HepG2 (cell line): ENCODE measurements around the gene GPER1. TPM values are rescaled to one million over a fixed set of nuclear protein-coding genes. Genes with fewer than 3 reads are reported as not detected.

Source experiments
- E2F2 ChIP-seq: sonication (generic); formaldehyde crosslinking; IDR thresholded peaks from 2 replicates; pipeline ENCODE4 v1.4.0; 2020; ENCODE audit warnings: missing genetic modification reagents, borderline replicate concordance
- FOSL2 ChIP-seq: sonication (generic); formaldehyde crosslinking; IDR thresholded peaks from 2 replicates; pipeline ENCODE4 v1.4.0; 2020; ENCODE audit warnings: missing genetic modification reagents
- GABPA ChIP-seq, 2 experiments: IDR thresholded peaks; 2 replicates each; pipeline ENCODE4 v1.6.1; 2011 to 2016; ENCODE audit warnings: low read depth in 2 of 2, low read length in 1 of 2, missing biosample characterization in 1 of 2, missing genetic modification characterization in 1 of 2
- IKZF5 ChIP-seq: IDR thresholded peaks from 2 replicates; pipeline ENCODE4 v1.6.1; 2018; ENCODE audit warnings: missing genetic modification reagents, mild to moderate bottlenecking, missing compliant biosample characterization
- KAT7 ChIP-seq: IDR thresholded peaks from 2 replicates; pipeline ENCODE4 v1.6.1; 2018; ENCODE audit warnings: borderline replicate concordance, missing compliant biosample characterization
- MIXL1 ChIP-seq: IDR thresholded peaks from 2 replicates; pipeline ENCODE4 v1.6.1; 2016
- PRDM4 ChIP-seq: sonication (generic); formaldehyde crosslinking; IDR thresholded peaks from 2 replicates; pipeline ENCODE4 v1.9.0; 2021; ENCODE audit warnings: missing genetic modification reagents, borderline replicate concordance
- TFDP1 ChIP-seq: IDR thresholded peaks from 2 replicates; pipeline ENCODE4 v1.6.1; 2016; ENCODE audit warnings: missing compliant biosample characterization, missing genetic modification reagents, borderline replicate concordance
- ZBTB21 ChIP-seq: sonication (generic); formaldehyde crosslinking; IDR thresholded peaks from 2 replicates; pipeline ENCODE4 v1.4.0; 2020; ENCODE audit warnings: missing genetic modification reagents
- ZFP90 ChIP-seq: sonication (generic); formaldehyde crosslinking; IDR thresholded peaks from 2 replicates; pipeline ENCODE4 v1.8.0; 2022; ENCODE audit warnings: missing genetic modification reagents, mild to moderate bottlenecking, inconsistent platforms, borderline replicate concordance
- ZNF121 ChIP-seq: sonication (generic); formaldehyde crosslinking; IDR thresholded peaks from 2 replicates; pipeline ENCODE4 v1.5.0; 2020; ENCODE audit warnings: mild to moderate bottlenecking, missing genetic modification reagents
- ZNF207 ChIP-seq: fragments of 450-650 bp; IDR thresholded peaks from 2 replicates; pipeline ENCODE4 v1.6.1; 2016; ENCODE audit warnings: antibody characterized with exemption, borderline replicate concordance
- ZNF280B ChIP-seq: sonication (generic); formaldehyde crosslinking; IDR thresholded peaks from 2 replicates; pipeline ENCODE4 v1.5.0; 2020; ENCODE audit warnings: missing genetic modification reagents, mild to moderate bottlenecking, borderline replicate concordance
- ZNF546 ChIP-seq: sonication (generic); formaldehyde crosslinking; conservative IDR thresholded peaks from 2 replicates; pipeline ENCODE4 v1.8.1; 2023; ENCODE audit warnings: mild to moderate bottlenecking, missing genetic modification reagents
- ZNF556 ChIP-seq: sonication (generic); formaldehyde crosslinking; IDR thresholded peaks from 2 replicates; pipeline ENCODE4 v1.4.0; 2020; ENCODE audit warnings: mild to moderate bottlenecking, missing genetic modification reagents, borderline replicate concordance
- polyA plus RNA-seq, 8 experiments: library from polyadenylated mRNA; depleted of rRNA in 3 of 8; stranded (reverse) in 7 of 8; unstranded in 1 of 8; fragments of >200 nt; fragmentation: Illumina TruSeq in 4 of 8; extraction: Trizol in 4 of 8; gene quantifications; 2 replicates each; pipeline versions ENCODE4 v1.2.1 to v1.2.3, GENCODE V29; 2011 to 2016; ENCODE audit warnings: low read depth in 4 of 8, missing spikeins in 1 of 8, mixed read lengths in 1 of 8; ENCODE audit not compliant: insufficient read depth in 1 of 8
- total RNA-seq, 5 experiments: library from RNA; depleted of rRNA; stranded (reverse); fragments of >200 nt; fragmentation: Illumina TruSeq; extraction: Trizol; gene quantifications; 2 replicates each; pipeline ENCODE4 v1.2.3, GENCODE V29; 2016; ENCODE audit warnings: low read depth in 1 of 5
- TF ChIP-seq, protein P1 (sequence below): sonication (generic); formaldehyde crosslinking; IDR thresholded peaks from 2 replicates; pipeline ENCODE4 v1.8.0; 2022; ENCODE audit warnings: mild to moderate bottlenecking, missing genetic modification reagents, moderate library complexity

The GPER1 gene
- total and polyA plus RNA-seq, 2 of the 13 experiments (the other 11 are each of a cell fraction or from before 2014, with no cell fraction given) = 12.7 to 19.7 TPM

- TF ChIP-seq IKZF5 (CRISPR knock-in tag) (peak; percentile 66; the same call in 1 of the 2 replicates), ZNF280B (CRISPR knock-in tag) (no peak), ZNF546 (CRISPR knock-in tag) (no peak), MIXL1 (CRISPR knock-in tag) (no peak), ZNF556 (CRISPR knock-in tag) (no peak), GABPA (IDR thresholded peaks at IDR 0.05; ENCODE audit: low read depth, low read length) (no peak), GABPA (CRISPR knock-in tag; IDR thresholded peaks at IDR 0.05; ENCODE audit: low read depth) (no peak), TFDP1 (CRISPR knock-in tag) (no peak; the same call in 1 of the 2 replicates), FOSL2 (CRISPR knock-in tag) (peak; percentile 51), ZNF207 (no peak), ZFP90 (peak; percentile 69), KAT7 (CRISPR knock-in tag) (no peak), ZBTB21 (CRISPR knock-in tag) (no peak), PRDM4 (CRISPR knock-in tag) (no peak), E2F2 (CRISPR knock-in tag) (no peak), ZNF121 (no peak)
- TF ChIP-seq, protein P1, sequence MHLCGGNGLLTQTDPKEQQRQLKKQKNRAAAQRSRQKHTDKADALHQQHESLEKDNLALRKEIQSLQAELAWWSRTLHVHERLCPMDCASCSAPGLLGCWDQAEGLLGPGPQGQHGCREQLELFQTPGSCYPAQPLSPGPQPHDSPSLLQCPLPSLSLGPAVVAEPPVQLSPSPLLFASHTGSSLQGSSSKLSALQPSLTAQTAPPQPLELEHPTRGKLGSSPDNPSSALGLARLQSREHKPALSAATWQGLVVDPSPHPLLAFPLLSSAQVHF = no peak
These were observed 13.9 kb downstream of the GPER1 start (continued) for GRCh38 chr7:1101563-1102431.
